HEK293T (cell line): ENCODE data around the gene CAPN2.

Experiments
- ARNT ChIP-seq: fragments of 450-650 bp; IDR thresholded peaks from 2 replicates; pipeline ENCODE4 v1.6.1; 2017; ENCODE audit warnings: mild to moderate bottlenecking
- BHLHE40 ChIP-seq: fragments of 450-650 bp; IDR thresholded peaks from 2 replicates; pipeline ENCODE4 v1.6.1; 2016; ENCODE audit warnings: mild to moderate bottlenecking, moderate library complexity, borderline replicate concordance
- ELF4 ChIP-seq: fragments of 450-650 bp; IDR thresholded peaks from 2 replicates; pipeline ENCODE4 v1.6.1; 2017; ENCODE audit warnings: antibody characterized with exemption
- FOXA1 ChIP-seq: fragments of 450-650 bp; IDR thresholded peaks from 2 replicates; pipeline ENCODE4 v1.6.1; 2016; ENCODE audit warnings: mild to moderate bottlenecking
- FOXK2 ChIP-seq: fragments of 450-650 bp; IDR thresholded peaks from 2 replicates; pipeline ENCODE4 v1.6.1; 2016; ENCODE audit warnings: mild to moderate bottlenecking
- FOXM1 ChIP-seq: fragments of 450-650 bp; IDR thresholded peaks from 2 replicates; pipeline ENCODE4 v1.6.1; 2017; ENCODE audit warnings: mild to moderate bottlenecking, borderline replicate concordance
- HDGF ChIP-seq: fragments of 450-650 bp; IDR thresholded peaks from 2 replicates; pipeline ENCODE4 v1.6.1; 2017; ENCODE audit warnings: antibody characterized with exemption, borderline replicate concordance
- L3MBTL2 ChIP-seq: fragments of 450-650 bp; conservative IDR thresholded peaks from 2 replicates; pipeline ENCODE4 v1.6.1; 2016; ENCODE audit warnings: mild to moderate bottlenecking
- LEF1 ChIP-seq: fragments of 450-650 bp; IDR thresholded peaks from 2 replicates; pipeline ENCODE4 v1.6.1; 2017; ENCODE audit warnings: mild to moderate bottlenecking, borderline replicate concordance
- SP1 ChIP-seq: fragments of 450-650 bp; IDR thresholded peaks from 2 replicates; pipeline ENCODE4 v1.6.1; 2017
- SUZ12 ChIP-seq: fragments of 450-650 bp; IDR thresholded peaks from 2 replicates; pipeline ENCODE4 v1.6.1; 2016; ENCODE audit warnings: mild to moderate bottlenecking
- TARDBP ChIP-seq: fragments of 450-650 bp; IDR thresholded peaks from 2 replicates; pipeline ENCODE4 v1.6.1; 2016
- ZNF384 ChIP-seq: fragments of 450-650 bp; IDR thresholded peaks from 2 replicates; pipeline ENCODE4 v1.6.1; 2016
- TF ChIP-seq, protein P1 (sequence below): fragments of 450-650 bp; IDR thresholded peaks from 2 replicates; pipeline ENCODE4 v1.6.1; 2016

GRCh38 chr1:223824287-223824686, 111.9 kb downstream of the CAPN2 start:
- no peak for TF ChIP-seq FOXK2
- TF ChIP-seq, protein P1, sequence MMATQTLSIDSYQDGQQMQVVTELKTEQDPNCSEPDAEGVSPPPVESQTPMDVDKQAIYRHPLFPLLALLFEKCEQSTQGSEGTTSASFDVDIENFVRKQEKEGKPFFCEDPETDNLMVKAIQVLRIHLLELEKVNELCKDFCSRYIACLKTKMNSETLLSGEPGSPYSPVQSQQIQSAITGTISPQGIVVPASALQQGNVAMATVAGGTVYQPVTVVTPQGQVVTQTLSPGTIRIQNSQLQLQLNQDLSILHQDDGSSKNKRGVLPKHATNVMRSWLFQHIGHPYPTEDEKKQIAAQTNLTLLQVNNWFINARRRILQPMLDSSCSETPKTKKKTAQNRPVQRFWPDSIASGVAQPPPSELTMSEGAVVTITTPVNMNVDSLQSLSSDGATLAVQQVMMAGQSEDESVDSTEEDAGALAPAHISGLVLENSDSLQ, result no peak
- no peak for TF ChIP-seq ZNF384
- TF ChIP-seq LEF1, result no peak
- no peak for TF ChIP-seq TARDBP
- TF ChIP-seq ARNT, result no peak
- no peak for TF ChIP-seq SP1
- TF ChIP-seq FOXA1, result no peak
- TF ChIP-seq ELF4, result no peak
- no peak for TF ChIP-seq SUZ12
- TF ChIP-seq HDGF, result no peak
- no peak for TF ChIP-seq FOXM1
- TF ChIP-seq L3MBTL2, result no peak
- TF ChIP-seq BHLHE40, result no peak
